GM12891 (cell line): ENCODE results near the gene BRCA1.

Experiments used
- POLR2A ChIP-seq: IDR thresholded peaks from 2 replicates; pipeline ENCODE4 v1.6.1; 2011; ENCODE audit warnings: low read depth, low read length, control low read depth
- POLR2AphosphoS5 ChIP-seq: IDR thresholded peaks from 2 replicates; pipeline ENCODE4 v1.6.1; 2011; ENCODE audit warnings: low read depth, low read length, control low read depth

GRCh38 chr17:42997984-42998938 lies 126.9 kb downstream of the BRCA1 start, which contains the start of gene RPL27:
- peak; percentile 98 for TF ChIP-seq POLR2A
- TF ChIP-seq POLR2AphosphoS5 = peak; percentile 97
